Renal pelvis (tissue), 4 donors: ENCODE measurements around the gene SYMPK. TPM values are rescaled to one million over a fixed set of nuclear protein-coding genes. Genes with fewer than 3 reads are reported as not detected.

ENCODE experiments used
- DNase-seq: peaks from one replicate; pipeline ENCODE4 v3.0.0-alpha.2; 2013
- polyA plus RNA-seq, 3 donors: library from polyadenylated mRNA; unstranded; fragments of 120-200 nt; gene quantifications; one replicate each; pipeline ENCODE4 v1.2.1, GENCODE V29; 2013; ENCODE audit not compliant: insufficient read length in 3 of 3

SYMPK gene
- polyA plus RNA-seq, 3 donors, result 60.4 to 72.1 (median 66.5) TPM

GRCh38 chr19:45782820-45783785 lies 79.8 kb downstream of the SYMPK start:
- DNase-seq, result no peak

GRCh38 chr19:45782162-45782691 lies 80.7 kb downstream of the SYMPK start, which contains the start of gene DMPK:
Gene DMPK (minus strand): TSS chr19:45782490. CDS start chr19:45782352, 138 bp downstream.
- DNase-seq, result no peak

- no peak for DNase-seq
Observed at GRCh38 chr19:45781214-45782161, 81.5 kb downstream of the SYMPK start.

GRCh38 chr19:45780448-45781213 lies 82.3 kb downstream of the SYMPK start:
- DNase-seq, result no peak

GRCh38 chr19:45780146-45780447 lies 82.8 kb downstream of the SYMPK start:
- no peak for DNase-seq

GRCh38 chr19:45779231-45780145 lies 83.5 kb downstream of the SYMPK start:
- peak; percentile 70 for DNase-seq

GRCh38 chr19:45778010-45778661 lies 84.8 kb downstream of the SYMPK start:
- DNase-seq, result no peak

GRCh38 chr19:45777395-45777961 lies 85.5 kb downstream of the SYMPK start:
- DNase-seq, result no peak

GRCh38 chr19:45774765-45775164 lies 88.2 kb downstream of the SYMPK start:
- no peak for DNase-seq

- DNase-seq, result no peak
Observed at GRCh38 chr19:45773384-45773783, 89.6 kb downstream of the SYMPK start.

- no peak for DNase-seq
Observed at GRCh38 chr19:45772912-45773311, 90.0 kb downstream of the SYMPK start.

GRCh38 chr19:45772130-45772840 lies 90.7 kb downstream of the SYMPK start:
- no peak for DNase-seq

- no peak for DNase-seq
Observed at GRCh38 chr19:45771311-45771933, 91.5 kb downstream of the SYMPK start.

- peak; percentile 98 for DNase-seq
Observed at GRCh38 chr19:45770192-45771101, 92.5 kb downstream of the SYMPK start.

- DNase-seq, result no peak
Observed at GRCh38 chr19:45769821-45770191, 93.1 kb downstream of the SYMPK start.

- DNase-seq, result peak; percentile 98
Observed at GRCh38 chr19:45768984-45769782, 93.8 kb downstream of the SYMPK start, which contains the start of gene SIX5. Gene SIX5 (minus strand): TSS chr19:45769252. CDS start chr19:45768844, 408 bp downstream.
